GM18519 (cell line): Measurements from ENCODE around the gene ZC3H18.

Experiments
- ATAC-seq: cut with Tn5 transposase; IDR thresholded peaks from one replicate; pipeline ENCODE4 v1.9.1; 2021; ENCODE audit warnings: mild to moderate bottlenecking, moderate library complexity; ENCODE audit not compliant: unreplicated experiment, low FRiP score

The ZC3H18 gene

DNA sequence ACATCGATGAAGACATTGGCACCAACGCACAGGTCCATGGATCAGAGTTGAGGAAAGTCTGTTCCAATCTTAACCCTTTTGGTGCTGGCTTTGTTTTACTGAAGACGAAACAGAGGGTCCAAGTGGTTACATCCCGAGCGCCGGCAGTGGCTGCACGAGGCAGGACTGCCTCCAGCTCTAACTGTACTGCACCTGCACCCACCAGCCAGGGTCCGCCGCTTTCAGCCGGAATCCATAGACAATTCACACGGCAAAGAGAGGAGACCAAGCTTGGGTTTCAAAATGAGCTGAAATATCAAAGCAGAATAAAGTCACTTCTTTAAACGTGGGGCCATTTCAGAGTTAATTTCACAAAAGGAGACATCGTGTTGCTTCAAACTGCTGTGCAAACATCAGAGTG is 21.2 kb upstream of the ZC3H18 start:
- ATAC-seq, result no peak

DNA sequence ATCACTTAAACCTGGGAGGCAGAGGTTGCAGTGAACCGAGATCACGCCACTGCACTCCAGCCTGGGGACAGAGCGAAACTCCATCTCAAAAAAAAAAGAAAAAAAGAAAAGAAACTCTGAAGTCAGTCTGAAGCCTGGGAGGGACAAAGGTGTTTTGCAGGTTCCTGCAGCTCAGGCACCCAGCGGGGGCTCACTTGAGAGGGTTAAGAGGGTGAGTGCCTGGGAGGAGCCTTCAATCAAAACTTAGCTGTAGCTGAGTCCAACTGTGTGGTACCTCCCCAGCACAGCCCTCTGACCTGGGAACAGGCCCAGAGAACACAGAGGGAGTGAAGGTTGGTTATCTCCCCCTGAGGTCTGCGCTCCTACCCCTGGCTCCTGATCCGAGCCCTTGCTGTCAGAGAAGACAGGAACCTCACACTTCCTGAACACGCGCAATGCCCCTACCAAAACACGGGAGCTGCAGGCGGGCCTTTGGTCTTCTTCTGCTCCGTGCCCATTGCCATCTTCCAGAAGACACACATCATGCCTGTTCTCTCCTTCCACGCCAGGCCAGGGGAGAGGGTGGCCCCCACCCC is 20.4 kb upstream of the ZC3H18 start:
- no peak for ATAC-seq

DNA sequence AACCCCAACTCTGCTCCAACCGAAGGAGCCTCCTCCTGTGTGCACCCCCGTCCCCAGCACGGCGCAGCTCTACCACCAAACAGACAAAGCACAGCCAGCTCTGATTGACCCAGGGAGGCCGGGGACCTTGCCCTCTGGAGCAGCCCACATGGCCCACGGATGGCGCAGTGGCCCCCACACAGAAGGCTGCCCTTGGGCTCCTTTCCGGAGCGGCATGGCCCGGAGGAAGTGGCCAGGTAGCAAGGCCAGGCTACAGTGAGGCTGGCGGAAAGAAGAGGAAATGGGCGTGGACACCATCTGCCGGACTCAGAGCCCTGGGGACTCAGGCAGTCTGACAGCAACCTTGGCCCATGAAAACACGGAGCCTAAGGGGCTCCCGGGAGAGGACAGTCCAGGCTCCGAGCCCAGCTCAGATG is 19.9 kb upstream of the ZC3H18 start:
- ATAC-seq, result no peak

DNA sequence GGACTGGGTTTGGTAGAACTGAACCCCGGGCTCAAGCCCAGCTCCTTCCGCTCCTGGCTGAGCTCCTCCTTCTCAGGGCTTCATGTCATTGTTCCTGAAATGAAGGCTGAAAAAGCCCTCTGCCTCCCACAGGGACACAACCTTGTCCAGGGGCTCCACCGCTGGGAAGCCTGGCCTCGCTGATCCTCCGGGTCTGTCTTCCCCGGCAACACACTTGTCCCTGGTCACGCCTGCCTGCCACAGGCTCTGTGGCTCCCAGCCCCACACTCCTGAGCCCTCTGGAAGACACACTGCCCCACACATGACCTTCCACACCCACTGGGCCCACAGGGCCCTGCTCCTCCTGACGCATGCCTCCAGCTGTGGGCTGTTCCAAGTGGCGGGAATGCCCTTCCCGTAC is 18.0 kb upstream of the ZC3H18 start:
- ATAC-seq, result no peak

DNA sequence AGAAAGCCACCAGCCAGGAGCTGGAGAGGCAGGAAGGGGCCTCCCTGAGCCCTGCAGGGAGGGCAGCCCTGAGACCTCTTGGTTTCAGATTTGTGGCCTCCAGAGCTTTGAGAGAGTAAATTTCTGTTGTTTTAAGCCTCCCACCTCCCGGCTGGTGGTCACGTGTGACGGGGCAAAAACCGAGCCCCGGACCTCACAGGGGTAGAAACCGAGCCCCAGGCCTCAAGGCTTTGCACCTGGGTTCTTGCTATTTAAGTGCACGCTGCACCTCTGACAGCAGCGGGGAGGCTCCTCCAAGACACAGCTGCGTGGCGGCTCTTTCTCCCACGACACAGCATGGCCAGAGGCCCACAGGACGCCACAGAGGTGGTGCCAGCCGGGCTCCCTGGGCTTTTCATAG is 17.4 kb upstream of the ZC3H18 start:
- ATAC-seq, result no peak

DNA sequence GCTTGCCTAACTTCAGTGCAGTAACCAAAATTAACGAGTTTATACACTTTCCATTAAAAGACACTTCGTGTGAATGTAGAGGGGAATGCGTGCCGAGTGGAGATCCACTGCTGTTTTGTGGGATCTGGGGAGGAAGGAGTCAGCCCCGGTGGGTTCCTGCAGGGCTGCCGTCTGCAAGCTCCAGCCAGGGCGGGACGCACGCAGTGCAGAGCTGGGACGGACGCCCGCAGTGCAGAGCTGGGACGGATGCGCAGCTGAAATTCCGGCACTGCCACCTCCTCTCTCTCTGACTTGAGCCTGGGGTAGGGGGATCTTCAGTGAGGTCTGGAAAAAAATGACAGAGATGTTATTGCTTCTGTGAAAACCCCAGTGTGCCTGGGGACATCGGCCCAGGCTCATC is 16.5 kb upstream of the ZC3H18 start:
- ATAC-seq, result no peak

DNA sequence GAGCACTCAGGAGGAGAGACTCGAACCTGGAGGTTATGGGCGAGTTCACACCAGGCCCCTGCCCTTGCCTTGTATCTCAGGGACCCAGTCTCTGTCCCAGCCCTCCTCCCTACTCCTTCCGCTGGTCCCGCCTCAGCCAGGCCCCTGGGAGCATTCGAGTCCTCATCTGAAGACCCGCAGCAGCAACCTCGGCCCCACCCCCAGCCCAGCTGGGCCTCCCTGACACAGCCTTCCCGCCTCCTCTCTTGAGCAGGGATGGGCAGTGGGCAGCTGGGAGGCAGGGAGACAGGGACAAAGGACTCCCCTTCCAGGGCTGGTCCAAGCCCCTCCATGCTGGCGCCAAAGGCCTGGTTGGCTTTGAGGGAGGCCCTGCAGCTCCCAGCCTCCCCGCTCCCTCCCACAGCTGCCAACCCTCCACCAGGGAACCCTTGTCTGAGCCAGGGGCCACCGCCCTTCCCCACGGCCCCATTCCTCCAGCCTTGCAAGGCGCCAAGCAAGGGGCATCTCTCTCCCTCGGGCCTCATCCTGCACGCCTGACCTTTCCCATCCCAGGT is 15.4 kb upstream of the ZC3H18 start:
- ATAC-seq, result no peak

DNA sequence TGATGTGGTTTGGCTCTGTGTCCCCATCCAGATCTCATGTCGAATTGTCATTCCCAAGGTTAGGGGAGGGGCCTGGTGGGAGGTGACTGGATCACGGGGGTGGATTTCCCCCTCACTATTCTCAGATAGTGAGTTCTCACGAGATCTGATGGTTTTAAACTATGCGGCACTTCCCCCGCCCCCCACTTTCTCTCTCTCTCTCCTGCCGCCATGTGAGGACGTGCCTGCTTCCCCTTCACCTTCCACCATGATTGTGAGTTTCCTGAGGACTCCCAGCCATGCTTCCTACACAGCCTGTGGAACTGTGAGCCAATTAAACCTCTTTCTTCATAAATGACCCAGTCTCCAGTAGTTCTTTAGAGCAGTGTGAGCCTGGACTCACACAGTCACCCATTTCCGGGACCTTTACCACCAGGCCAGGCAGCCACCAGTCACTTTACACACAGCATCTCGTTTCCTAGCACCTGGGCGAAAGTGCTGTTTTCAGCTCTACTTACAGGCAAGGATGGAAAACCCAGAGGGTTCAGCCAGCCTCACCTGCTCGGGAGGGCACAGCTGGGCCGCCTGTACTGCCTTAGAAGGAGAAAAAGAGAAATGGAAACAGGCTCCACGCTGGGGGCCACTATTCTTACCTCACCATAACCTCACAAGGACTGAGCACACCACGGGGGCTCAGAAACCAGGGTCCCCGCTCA is 13.8 kb upstream of the ZC3H18 start:
- ATAC-seq, result no peak

DNA sequence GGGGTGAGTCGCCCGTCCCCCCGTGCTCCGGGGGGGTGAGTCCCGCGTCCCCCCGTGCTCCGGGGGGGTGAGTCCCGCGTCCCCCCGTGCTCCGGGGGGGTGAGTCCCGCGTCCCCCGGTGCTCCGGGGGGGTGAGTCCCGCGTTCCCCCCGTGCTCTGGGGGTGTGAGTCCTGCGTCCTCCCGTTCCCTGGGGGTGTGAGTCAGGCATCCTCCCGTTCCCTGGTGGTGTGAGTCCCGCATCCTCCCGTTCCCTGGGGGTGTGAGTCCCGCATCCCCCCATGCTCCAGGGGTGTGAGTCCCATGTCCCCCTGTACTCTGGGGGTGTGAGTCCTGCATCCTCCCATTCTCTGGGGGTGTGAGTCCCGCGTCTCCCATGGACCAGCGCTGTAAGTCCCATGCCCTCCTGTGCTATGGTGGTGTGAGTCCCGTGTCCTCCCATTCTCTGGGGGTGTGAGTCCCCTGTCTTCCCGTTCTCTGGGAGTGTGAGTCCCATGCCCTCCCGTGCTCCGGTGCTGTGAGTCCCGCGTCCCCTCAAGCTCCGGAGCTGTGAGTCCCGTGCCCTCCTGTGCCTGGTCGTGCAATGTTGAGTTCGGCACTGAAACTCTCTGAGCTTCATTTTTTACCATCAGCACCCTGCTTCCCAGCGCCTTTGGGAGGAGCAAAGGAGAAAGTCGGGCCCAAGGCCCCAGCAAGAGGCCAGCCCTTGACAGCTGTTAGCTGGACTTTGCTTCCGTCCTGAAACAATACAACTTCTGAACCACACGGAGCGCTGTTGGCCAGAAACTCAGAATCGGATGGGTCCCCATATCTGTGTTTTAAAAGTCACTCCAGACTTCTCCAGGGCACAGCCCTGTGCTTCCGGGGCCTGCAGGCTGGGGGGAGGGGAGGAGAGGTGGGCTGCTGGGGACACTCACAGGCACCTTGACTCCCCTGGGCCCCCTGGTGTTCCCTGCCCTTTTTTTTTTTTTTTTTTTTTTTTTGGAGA is 11.5 kb upstream of the ZC3H18 start:
- ATAC-seq, result no peak

DNA sequence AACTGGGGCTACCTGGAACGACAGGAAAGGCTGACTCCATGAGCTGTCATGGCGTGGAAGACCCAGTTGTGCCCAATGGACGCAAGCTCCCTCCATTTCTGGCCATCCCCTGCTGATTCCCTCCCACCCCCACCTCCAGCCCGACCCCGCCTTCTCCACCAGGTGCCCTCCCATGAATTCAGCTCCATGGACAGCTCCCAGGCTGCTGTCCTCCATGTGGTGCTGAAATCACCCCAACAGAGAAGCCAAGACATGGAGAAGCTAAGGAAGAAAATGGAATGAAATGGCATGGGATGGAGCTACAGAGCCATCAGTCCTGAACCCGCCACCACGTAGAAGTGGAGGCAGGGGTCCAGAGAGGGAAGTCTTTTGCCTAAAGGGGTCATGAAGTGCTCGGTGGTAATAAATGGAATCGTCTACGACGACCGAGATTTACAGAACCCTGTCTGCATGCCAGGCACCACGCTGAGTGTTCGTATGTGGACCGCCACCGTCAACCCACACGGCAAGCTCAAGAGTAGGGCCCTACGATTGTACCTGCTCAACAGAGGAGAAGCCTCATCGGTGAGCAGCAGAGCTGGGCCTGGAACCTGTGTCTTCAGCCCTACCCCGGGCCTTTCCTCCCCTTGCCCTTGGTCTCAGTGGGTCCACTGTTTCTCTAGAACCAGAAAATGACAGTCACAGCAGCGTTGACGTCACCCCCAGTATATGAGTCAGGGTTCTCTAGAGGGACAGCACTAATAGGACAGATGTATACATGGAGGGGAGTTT is 9.3 kb upstream of the ZC3H18 start:
- no peak for ATAC-seq

DNA sequence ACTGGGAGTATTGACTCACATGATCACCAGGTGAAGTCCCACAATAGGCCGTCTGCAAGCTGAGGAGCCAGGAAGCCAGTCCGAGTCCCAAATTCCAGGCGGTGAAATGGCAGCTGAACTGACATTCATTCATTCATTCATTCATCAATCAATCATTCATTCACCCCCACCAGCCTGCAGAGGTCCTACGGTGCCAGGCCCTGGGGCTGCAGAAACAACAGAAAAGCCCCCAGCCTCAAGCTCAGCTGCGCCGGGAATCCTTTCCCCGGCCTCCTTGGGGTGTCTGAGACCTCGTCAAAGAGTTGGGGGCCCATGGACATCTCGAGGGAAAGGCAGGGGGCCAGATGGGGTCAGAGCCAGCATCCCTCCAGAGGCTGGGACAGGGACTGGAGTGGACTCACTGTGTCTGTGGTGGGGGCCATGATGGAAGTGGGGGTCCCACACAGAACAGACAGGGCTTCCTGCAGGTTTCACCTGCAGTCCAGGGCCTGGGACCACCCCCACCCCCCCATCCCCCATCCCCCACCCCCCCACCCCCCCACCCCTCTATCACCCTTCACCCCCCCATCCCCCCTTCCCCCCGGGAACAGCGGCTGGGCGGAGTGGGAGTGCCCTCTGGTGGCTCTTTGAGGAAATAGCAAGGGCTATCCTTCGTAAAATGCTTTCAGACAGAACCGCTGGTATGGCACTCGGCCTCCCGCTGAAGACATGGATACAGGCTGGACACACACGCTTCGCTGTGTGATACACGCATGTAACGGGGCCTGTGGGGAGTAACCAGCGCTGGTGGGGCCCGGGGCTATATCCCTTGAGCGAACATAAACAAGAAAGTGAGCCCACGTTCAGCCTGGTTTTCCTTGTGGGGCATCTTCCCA is 8.5 kb upstream of the ZC3H18 start:
- no peak for ATAC-seq

DNA sequence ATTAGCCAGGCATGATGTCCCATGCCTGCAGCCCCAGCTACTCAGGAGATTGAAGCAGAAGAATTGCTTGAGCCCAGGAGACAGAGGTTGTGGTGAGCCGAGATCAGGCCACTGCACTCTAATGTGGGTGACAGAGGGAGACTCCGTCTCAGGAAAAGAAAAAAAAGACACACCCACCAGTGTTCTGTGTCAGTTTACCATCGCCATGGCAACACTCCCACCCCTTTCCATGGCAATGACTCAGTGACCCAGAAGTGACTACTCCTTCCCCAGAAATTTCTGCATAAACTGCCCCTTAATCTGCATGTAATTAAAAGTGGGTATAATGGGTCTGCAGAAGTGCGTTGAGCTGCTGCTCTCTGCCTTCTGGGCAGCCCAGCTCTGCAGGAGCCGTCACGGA is 4.0 kb upstream of the ZC3H18 start:
- ATAC-seq, result no peak

DNA sequence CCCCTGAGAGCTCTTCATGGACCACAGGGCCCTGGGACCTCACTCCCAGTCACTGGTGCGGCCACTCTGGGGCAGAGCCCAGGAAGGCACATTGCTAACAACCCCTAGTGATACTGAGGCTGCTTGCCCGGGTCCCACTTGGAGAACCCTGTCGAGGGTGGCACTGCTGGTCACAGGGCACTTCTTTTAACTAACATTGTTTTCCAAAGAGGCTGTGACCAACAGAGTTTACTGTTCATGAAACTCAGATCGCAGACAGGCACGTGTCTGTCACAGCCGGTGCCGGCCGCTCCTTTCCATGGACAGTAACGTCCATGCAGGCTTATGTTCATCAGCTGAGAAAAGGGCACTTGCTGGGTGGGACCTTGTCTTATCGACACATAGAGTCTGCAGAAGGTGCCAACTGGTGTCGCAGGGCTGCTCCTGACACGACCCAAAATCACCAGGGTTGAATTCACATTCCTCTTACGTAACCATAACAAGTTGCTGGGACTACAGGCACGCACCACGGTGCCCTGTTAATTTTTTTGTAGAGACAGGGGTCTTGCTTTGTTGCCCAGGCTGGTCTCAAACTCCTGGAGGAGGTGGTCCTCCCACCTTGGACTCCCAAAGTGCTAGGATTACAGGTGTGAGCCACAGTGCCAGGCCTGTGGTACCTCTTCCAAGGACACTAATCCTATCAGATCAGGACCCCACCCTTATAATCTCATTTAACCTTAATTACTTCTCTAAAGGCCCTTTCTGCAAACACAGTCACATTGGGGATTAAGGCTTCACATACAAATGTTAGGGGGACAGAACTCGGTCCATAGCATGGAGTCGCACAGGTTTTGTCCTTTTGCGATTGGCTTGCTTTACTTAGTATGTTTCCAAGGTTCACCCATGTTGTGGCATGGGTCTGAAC is 1.2 kb upstream of the ZC3H18 start:
- no peak for ATAC-seq

DNA sequence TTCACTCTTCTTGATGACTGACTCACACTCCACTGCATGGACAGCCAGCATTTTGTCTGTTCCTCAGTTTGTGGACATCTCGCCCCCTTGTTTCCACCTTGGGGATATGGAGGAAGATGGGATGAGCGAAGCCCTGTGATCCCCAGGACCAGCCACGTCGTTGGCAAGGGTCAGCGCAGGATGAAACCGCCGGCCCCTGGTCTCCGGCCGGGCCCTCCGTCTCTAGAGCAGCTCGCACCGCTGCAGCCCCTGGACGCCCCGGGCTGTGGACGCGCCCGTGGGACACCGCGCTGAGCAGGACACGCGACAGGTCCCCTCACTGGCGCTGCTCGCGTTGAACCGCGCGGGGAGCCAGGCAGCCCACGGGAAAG is 604 bp upstream of the ZC3H18 start:
- no peak for ATAC-seq

DNA sequence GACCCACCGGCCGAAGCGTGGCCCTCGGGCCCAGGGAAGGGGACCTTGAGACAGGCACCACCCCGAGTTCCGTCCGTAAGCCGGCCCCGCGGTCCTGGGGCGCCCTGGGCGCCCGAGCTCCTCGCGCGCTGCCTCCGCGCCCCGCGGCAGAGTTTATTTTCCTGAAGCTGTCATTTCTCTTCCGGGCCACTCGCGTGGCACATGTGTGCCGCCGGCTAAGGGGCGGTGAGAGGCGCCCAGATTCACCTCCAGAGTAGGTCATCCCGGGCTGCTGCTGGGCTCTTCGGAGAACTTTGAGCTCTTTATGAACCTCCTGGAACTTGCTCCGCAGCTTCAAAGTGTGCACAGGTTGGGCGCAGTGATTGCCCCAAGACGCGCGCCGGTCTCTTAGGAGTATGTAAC is 489 bp downstream of the ZC3H18 start:
- no peak for ATAC-seq

DNA sequence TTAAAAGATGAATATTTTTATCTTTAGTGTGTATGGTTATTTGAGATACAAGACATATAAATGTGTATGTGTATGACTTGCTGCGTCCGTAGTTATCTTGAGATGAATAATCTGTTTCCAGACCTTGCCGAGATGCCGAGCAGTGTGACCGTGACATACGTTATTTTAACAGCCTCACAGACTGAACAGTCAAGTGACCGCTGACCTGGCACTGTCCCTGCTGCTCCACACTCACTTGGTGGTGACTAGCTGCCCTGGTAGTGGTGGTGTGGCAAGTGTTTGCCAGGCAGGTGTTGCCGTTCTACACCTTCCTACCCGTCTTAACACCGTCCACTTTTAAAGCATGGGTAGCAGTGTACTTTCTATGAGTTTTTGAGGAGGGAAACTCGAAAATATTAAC is 5.0 kb downstream of the ZC3H18 start:
- no peak for ATAC-seq

DNA sequence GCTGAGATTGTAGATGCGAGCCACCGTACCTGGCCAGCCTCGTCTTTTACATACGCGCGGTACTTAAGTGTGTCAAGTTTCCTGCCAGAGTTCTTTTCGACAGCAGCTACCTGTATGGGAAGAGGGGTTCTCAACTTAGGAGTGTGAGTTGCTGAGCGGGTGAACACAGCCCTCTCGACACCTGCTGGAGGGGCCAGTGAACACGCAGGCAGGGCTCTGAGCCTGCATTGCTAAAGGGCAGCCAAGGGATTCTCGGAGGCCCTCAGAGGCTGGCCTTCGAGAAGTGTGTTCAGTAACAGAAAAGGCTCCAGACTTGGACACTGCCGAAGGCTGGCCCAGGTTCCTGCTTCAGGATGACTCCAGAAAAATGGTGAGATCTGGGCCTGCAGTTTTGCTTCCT is 6.1 kb downstream of the ZC3H18 start:
- no peak for ATAC-seq

DNA sequence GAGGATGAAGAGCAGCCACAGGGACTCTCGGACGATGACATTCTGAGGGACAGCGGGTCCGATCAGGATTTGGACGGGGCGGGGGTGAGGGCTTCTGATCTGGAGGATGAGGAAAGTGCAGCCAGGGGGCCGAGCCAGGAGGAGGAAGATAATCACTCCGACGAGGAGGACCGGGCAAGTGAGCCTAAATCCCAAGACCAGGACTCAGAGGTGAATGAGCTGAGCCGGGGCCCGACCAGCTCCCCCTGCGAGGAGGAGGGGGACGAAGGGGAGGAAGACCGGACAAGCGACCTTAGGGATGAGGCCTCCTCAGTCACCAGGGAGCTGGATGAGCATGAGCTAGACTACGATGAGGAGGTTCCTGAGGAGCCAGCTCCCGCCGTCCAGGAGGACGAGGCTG is 7.0 kb downstream of the ZC3H18 start:
- no peak for ATAC-seq
